Nephron (organoid): ENCODE data around the gene FAM131B.
"Not testable (repeated sequence)": the region's sequence is repeated elsewhere in the genome, so short reads cannot be mapped to it uniquely, and the experiment has no call there.

ENCODE experiments used
- H3K27ac Mint-ChIP-seq, 3 experiments: 2 replicates each; pipeline ENCODE4 v1.8.0; 2020; ENCODE audit warnings: mixed read lengths in 3 of 3, mild to moderate bottlenecking in 2 of 3, moderate library complexity in 1 of 3
- H3K27me3 Mint-ChIP-seq: 2 replicates; pipeline ENCODE4 v1.8.0; 2021; ENCODE audit warnings: low read depth, mild to moderate bottlenecking, moderate library complexity, mixed read lengths
- H3K36me3 Mint-ChIP-seq: 2 replicates; pipeline ENCODE4 v1.8.0; 2020; ENCODE audit warnings: low read depth, mixed read lengths
- H3K4me1 Mint-ChIP-seq: 2 replicates; pipeline ENCODE4 v1.8.0; 2020; ENCODE audit warnings: mixed read lengths
- H3K4me3 Mint-ChIP-seq, 3 experiments: 2 replicates each; pipeline ENCODE4 v1.8.0; 2020; ENCODE audit warnings: mild to moderate bottlenecking in 3 of 3, mixed read lengths in 3 of 3, moderate library complexity in 2 of 3
- H3K9me3 Mint-ChIP-seq: 2 replicates; pipeline ENCODE4 v1.8.0; 2020; ENCODE audit warnings: mixed read lengths
- CTCF ChIP-seq, 3 experiments: fragments of 200-600 bp; sonication (generic); IDR thresholded peaks; one replicate each; pipeline ENCODE4 v1.5.0; 2021; ENCODE audit warnings: antibody characterized with exemption in 3 of 3; ENCODE audit not compliant: unreplicated experiment in 3 of 3

The FAM131B gene

GRCh38 chr7:143395187-143396149, 33.0 kb upstream of the FAM131B start:
- no peak overlapping the region for H3K4me3 Mint-ChIP-seq
- no peak for TF ChIP-seq CTCF (IDR thresholded peaks at IDR 0.05; ENCODE audit: unreplicated experiment in 3 of 3)
- peaks cover 12% of the 10 kb centered on the region for H3K4me1 Mint-ChIP-seq
- H3K27ac Mint-ChIP-seq: no peak overlapping the region
- H3K27me3 Mint-ChIP-seq: peaks cover 4% of the 10 kb centered on the region
- peaks cover 24% of the 10 kb centered on the region for H3K36me3 Mint-ChIP-seq
- no peaks in the 10 kb centered on the region for H3K9me3 Mint-ChIP-seq

GRCh38 chr7:143394777-143395176, 32.3 kb upstream of the FAM131B start:
- Mint-ChIP-seq H3K36me3 (peaks cover 31% of the 10 kb centered on the region), H3K9me3 (no peaks in the 10 kb centered on the region)
- TF ChIP-seq CTCF (IDR thresholded peaks at IDR 0.05; ENCODE audit: unreplicated experiment in 3 of 3): no peak

GRCh38 chr7:143394068-143394467, 31.6 kb upstream of the FAM131B start:
- no peak for TF ChIP-seq CTCF (IDR thresholded peaks at IDR 0.05; ENCODE audit: unreplicated experiment in 3 of 3)
- no peaks in the 10 kb centered on the region for H3K9me3 Mint-ChIP-seq
- H3K36me3 Mint-ChIP-seq: peaks cover 38% of the 10 kb centered on the region
- peak overlapping the region in 1 of 3 experiments; percentile 14 for H3K27ac Mint-ChIP-seq
- peaks cover 19% of the 10 kb centered on the region for H3K4me1 Mint-ChIP-seq
- no peak overlapping the region for H3K4me3 Mint-ChIP-seq
- H3K27me3 Mint-ChIP-seq: peaks cover 4% of the 10 kb centered on the region

More at GRCh38 chr7:143394777-143395176, 32.3 kb upstream of the FAM131B start:
- Mint-ChIP-seq H3K4me3 (no peak overlapping the region), H3K4me1 (peaks cover 17% of the 10 kb centered on the region), H3K27ac (no peak overlapping the region), H3K27me3 (peaks cover 4% of the 10 kb centered on the region)

GRCh38 chr7:143393267-143394041, 30.9 kb upstream of the FAM131B start:
- Mint-ChIP-seq H3K27me3 (peaks cover 4% of the 10 kb centered on the region), H3K36me3 (peaks cover 39% of the 10 kb centered on the region), H3K9me3 (no peaks in the 10 kb centered on the region), H3K27ac (peak overlapping the region in 2 of 3 experiments; percentile 42 to 66), H3K4me3 (no peak overlapping the region), H3K4me1 (peaks cover 19% of the 10 kb centered on the region)
- no peak for TF ChIP-seq CTCF (IDR thresholded peaks at IDR 0.05; ENCODE audit: unreplicated experiment in 3 of 3)

GRCh38 chr7:143392875-143393266, 30.4 kb upstream of the FAM131B start:
- H3K27ac Mint-ChIP-seq: peak overlapping the region in 2 of 3 experiments; percentile 42 to 66
- no peak overlapping the region for H3K4me3 Mint-ChIP-seq
- peaks cover 19% of the 10 kb centered on the region for H3K4me1 Mint-ChIP-seq
- peaks cover 3% of the 10 kb centered on the region for H3K27me3 Mint-ChIP-seq
- H3K9me3 Mint-ChIP-seq: no peaks in the 10 kb centered on the region
- peaks cover 39% of the 10 kb centered on the region for H3K36me3 Mint-ChIP-seq
- no peak for TF ChIP-seq CTCF (IDR thresholded peaks at IDR 0.05; ENCODE audit: unreplicated experiment in 3 of 3)

- Mint-ChIP-seq H3K4me1 (peaks cover 19% of the 10 kb centered on the region), H3K27ac (peak overlapping the region in 2 of 3 experiments; percentile 93 to 94), H3K36me3 (peaks cover 39% of the 10 kb centered on the region), H3K4me3 (peak overlapping the region in 1 of 3 experiments; percentile 38)
- H3K9me3 Mint-ChIP-seq, H3K27me3 Mint-ChIP-seq: not testable (repeated sequence)
Observed at GRCh38 chr7:143392427-143392826, 29.9 kb upstream of the FAM131B start.
